A549 (cell line): Measurements from ENCODE around the gene TVP23A. TPM values are rescaled to one million over a fixed set of nuclear protein-coding genes. Genes with fewer than 3 reads are reported as not detected.

Source experiments
- ATAC-seq, 2 experiments: fragments of 200-7000 bp in 1 of 2; fragments of >200 bp in 1 of 2; cut with Nextera tagmentation in 1 of 2; cut with Tn5 transposase in 1 of 2; 3 replicates each; pipeline versions ENCODE4 v1.8.0 to v1.9.1; 2018 to 2020; ENCODE audit warnings: mild to moderate bottlenecking in 1 of 2, moderate library complexity in 1 of 2
- CTCF ChIA-PET: fragments of 300-600 bp; sonication (Branson Sonifier 250); formaldehyde crosslinking; extraction: SDS; loops from one replicate; lab custom pipeline; 2021; ENCODE audit warnings: antibody characterized with exemption, inconsistent platforms; lab: Yijun Ruan, JAX
- POLR2A ChIA-PET: fragments of 350-600 bp; formaldehyde crosslinking; extraction: SDS; loops from one replicate; lab custom pipeline; 2021; ENCODE audit warnings: antibody characterized with exemption, inconsistent platforms; lab: Yijun Ruan, JAX
- DNase-seq, 2 experiments: peaks; one replicate each; pipeline versions ENCODE4 v3.0.0 to v3.0.0-alpha.2; 2011 to 2016; ENCODE audit warnings: low read depth in 1 of 2, low spot score in 1 of 2
- FAIRE-seq: peaks from 2 replicates; lab custom pipeline; 2011; peaks lifted over from hg19 to GRCh38; lab: Jason Lieb, UNC
- H3K27ac ChIP-seq, 2 experiments: fragments of >200 bp; sonication (Bioruptor Twin); formaldehyde crosslinking; 3 replicates each; pipeline ENCODE4 v1.5.1; 2016 to 2017
- H3K4me1 ChIP-seq: fragments of >200 bp; sonication (Bioruptor Twin); formaldehyde crosslinking; 3 replicates; pipeline ENCODE4 v1.6.1; 2016
- H3K4me2 ChIP-seq: fragments of >200 bp; sonication (Bioruptor Twin); formaldehyde crosslinking; 3 replicates; pipeline ENCODE4 v1.6.1; 2016
- H3K4me3 ChIP-seq: fragments of >200 bp; sonication (Bioruptor Twin); formaldehyde crosslinking; 3 replicates; pipeline ENCODE4 v1.5.1; 2016
- H3K9me3 ChIP-seq: fragments of >200 bp; sonication (Bioruptor Twin); formaldehyde crosslinking; 3 replicates; pipeline ENCODE4 v1.6.1; 2016
- CEBPB ChIP-seq, 2 experiments: fragments of >200 bp in 1 of 2; sonication (Bioruptor Twin) in 1 of 2; formaldehyde crosslinking in 1 of 2; IDR thresholded peaks; 2 replicates each; pipeline ENCODE4 v1.6.1; 2012 to 2016
- CHD2 ChIP-seq: fragments of 150-350 bp; IDR thresholded peaks from 2 replicates; pipeline ENCODE4 v1.6.1; 2014; ENCODE audit warnings: low read length; ENCODE audit not compliant: partially characterized antibody
- EHMT2 ChIP-seq: fragments of 200-600 bp; sonication (generic); IDR thresholded peaks from 2 replicates; pipeline ENCODE4 v1.6.1; 2016; ENCODE audit warnings: antibody characterized with exemption, low read depth, mild to moderate bottlenecking, moderate library complexity
- EP300 ChIP-seq, 2 experiments: fragments of >200 bp; sonication (Bioruptor Twin); formaldehyde crosslinking; IDR thresholded peaks; 2 replicates in 1 of 2; 3 replicates in 1 of 2; pipeline ENCODE4 v1.6.1; 2016 to 2017
- FOSL2 ChIP-seq, 2 experiments: fragments of 450-650 bp in 1 of 2; fragments of >200 bp in 1 of 2; sonication (Bioruptor Twin) in 1 of 2; formaldehyde crosslinking; IDR thresholded peaks; 2 replicates each; pipeline versions ENCODE4 v1.5.0 to v1.6.1; 2016 to 2020; ENCODE audit warnings: mild to moderate bottlenecking in 1 of 2, moderate library complexity in 1 of 2
- GATA3 ChIP-seq: IDR thresholded peaks from 2 replicates; pipeline ENCODE4 v1.6.1; 2012; ENCODE audit warnings: borderline replicate concordance
- HDAC2 ChIP-seq: fragments of 200-600 bp; sonication (generic); IDR thresholded peaks from 2 replicates; pipeline ENCODE4 v1.6.1; 2016
- HOXA7 ChIP-seq: fragments of 250-450 bp; sonication (Bioruptor Pico); IDR thresholded peaks from 2 replicates; pipeline ENCODE4 v1.5.0; 2020; ENCODE audit warnings: mild to moderate bottlenecking, moderate library complexity
- HOXB5 ChIP-seq: fragments of 250-450 bp; sonication (Bioruptor Pico); IDR thresholded peaks from 2 replicates; pipeline ENCODE4 v1.5.0; 2020; ENCODE audit warnings: mild to moderate bottlenecking, moderate library complexity
- JUNB ChIP-seq: fragments of >200 bp; sonication (Bioruptor Twin); formaldehyde crosslinking; IDR thresholded peaks from 2 replicates; pipeline ENCODE4 v1.6.1; 2016
- KDM5A ChIP-seq: fragments of 200-600 bp; sonication (generic); IDR thresholded peaks from 2 replicates; pipeline ENCODE4 v1.6.1; 2016; ENCODE audit warnings: antibody characterized with exemption, mild to moderate bottlenecking
- MAFK ChIP-seq: fragments of 450-650 bp; IDR thresholded peaks from 2 replicates; pipeline ENCODE4 v1.6.1; 2014; ENCODE audit not compliant: partially characterized antibody
- MYC ChIP-seq: IDR thresholded peaks from 2 replicates; pipeline ENCODE4 v1.6.1; 2012; ENCODE audit warnings: mild to moderate bottlenecking, inconsistent platforms, low read length, improper control_type of control experiment, borderline replicate concordance
- NPAS2 ChIP-seq: fragments of 250-450 bp; sonication (Bioruptor Pico); IDR thresholded peaks from 2 replicates; pipeline ENCODE4 v1.8.0; 2022; ENCODE audit warnings: mild to moderate bottlenecking, moderate library complexity, borderline replicate concordance
- PHF8 ChIP-seq: fragments of 200-600 bp; sonication (generic); IDR thresholded peaks from 2 replicates; pipeline ENCODE4 v1.6.1; 2016; ENCODE audit warnings: low read depth, mild to moderate bottlenecking, antibody characterized with exemption, moderate library complexity, borderline replicate concordance
- RAD21 ChIP-seq, 2 experiments: fragments of >200 bp in 1 of 2; sonication (Bioruptor Twin) in 1 of 2; formaldehyde crosslinking in 1 of 2; IDR thresholded peaks in 1 of 2; conservative IDR thresholded peaks in 1 of 2; 2 replicates in 1 of 2; 3 replicates in 1 of 2; pipeline ENCODE4 v1.6.1; 2012 to 2018; ENCODE audit warnings: inconsistent platforms in 1 of 2
- RARB ChIP-seq: fragments of 250-450 bp; sonication (Bioruptor Pico); IDR thresholded peaks from 2 replicates; pipeline ENCODE4 v1.8.0; 2021; ENCODE audit warnings: mild to moderate bottlenecking, moderate library complexity
- SMC3 ChIP-seq: fragments of >200 bp; sonication (Bioruptor Twin); formaldehyde crosslinking; IDR thresholded peaks from 3 replicates; pipeline ENCODE4 v1.6.1; 2018; ENCODE audit warnings: inconsistent platforms
- TFCP2L1 ChIP-seq: fragments of 250-450 bp; sonication (Bioruptor Pico); IDR thresholded peaks from 2 replicates; pipeline ENCODE4 v1.5.0; 2021; ENCODE audit warnings: mild to moderate bottlenecking
- TP53 ChIP-seq: fragments of 250-450 bp; sonication (Bioruptor Pico); IDR thresholded peaks from 2 replicates; pipeline ENCODE4 v1.5.0; 2021; ENCODE audit warnings: mild to moderate bottlenecking, moderate library complexity
- ZC3H11A ChIP-seq: fragments of 450-650 bp; IDR thresholded peaks from 2 replicates; pipeline ENCODE4 v1.6.1; 2014; ENCODE audit warnings: antibody characterized with exemption, mild to moderate bottlenecking
- WGBS: methylation state at CpG from one replicate; pipeline ENCODE4 v1.1.6; 2017; ENCODE audit errors: missing lambda C conversion rate; 5-methylcytosine and 5-hydroxymethylcytosine counted together
- polyA plus RNA-seq, 4 experiments: library from polyadenylated mRNA; depleted of rRNA in 3 of 4; stranded (reverse); fragments of >200 nt; fragmentation: RNase III in 1 of 4; extraction: RNeasy Plus Mini Kit Qiagen cat#74134 plus additional on column Dnase treatment in 1 of 4; gene quantifications; 2 replicates in 3 of 4; 3 replicates in 1 of 4; pipeline ENCODE4 v1.2.3, GENCODE V29; 2011 to 2017
- TF ChIP-seq, protein P1 (sequence below): IDR thresholded peaks from 2 replicates; pipeline ENCODE4 v1.6.1; 2012; ENCODE audit warnings: low read depth, borderline replicate concordance
- TF ChIP-seq, protein P2 (sequence below): IDR thresholded peaks from 2 replicates; pipeline ENCODE4 v1.6.1; 2012
- TF ChIP-seq, protein P3 (sequence below): fragments of 450-650 bp; IDR thresholded peaks from 2 replicates; pipeline ENCODE4 v1.6.1; 2014; ENCODE audit warnings: antibody characterized with exemption
- TF ChIP-seq, protein P4 (sequence below): fragments of >200 bp; sonication (Bioruptor Twin); formaldehyde crosslinking; IDR thresholded peaks from 3 replicates; pipeline ENCODE4 v1.6.1; 2016
- TF ChIP-seq, protein P5 (sequence below): fragments of >200 bp; sonication (Bioruptor Twin); formaldehyde crosslinking; IDR thresholded peaks from 2 replicates; pipeline ENCODE4 v1.6.1; 2016

TVP23A gene
- polyA plus RNA-seq, 2 of the 4 experiments (the other 2 are of a cell fraction): 0.03 TPM; not detected in 1

DNA sequence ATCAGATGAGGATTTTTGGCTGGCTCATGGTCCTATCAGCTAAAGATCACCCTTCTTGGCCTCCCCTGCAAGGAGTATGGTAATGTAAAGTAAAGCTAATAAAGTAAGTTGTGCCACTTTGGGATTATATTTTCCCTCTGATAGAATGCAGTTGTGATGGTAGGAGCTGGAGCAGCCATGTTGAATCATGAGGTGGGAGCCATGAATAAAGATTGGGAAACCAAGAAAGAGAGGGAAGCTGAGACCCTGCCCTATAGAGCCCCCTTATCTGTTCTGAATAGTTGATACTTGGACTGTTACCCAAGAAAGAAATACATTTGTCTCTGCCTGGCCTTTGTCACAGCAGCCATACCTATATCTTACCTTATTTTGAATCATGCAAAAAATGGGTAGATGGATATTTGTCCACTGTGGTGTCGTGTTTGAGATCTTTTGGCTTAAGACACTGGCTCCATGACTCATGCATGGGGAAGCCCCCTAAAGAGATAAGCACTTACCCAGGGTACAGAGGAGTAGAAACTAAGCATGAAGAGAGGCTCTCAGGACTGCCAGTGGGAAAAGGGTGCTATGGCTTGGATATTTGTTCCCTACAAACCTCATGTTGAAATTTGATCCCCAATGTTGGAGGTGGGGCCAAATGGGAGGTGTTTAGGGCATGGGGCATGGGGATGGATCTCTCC is 17.7 kb upstream of the TVP23A start:
- POLR2A ChIA-PET: no interaction called here
- no peak overlapping the region for H3K4me2 ChIP-seq
- no peak overlapping the region for H3K4me3 ChIP-seq
- H3K9me3 ChIP-seq: no peaks in the 10 kb centered on the region
- TF ChIP-seq CEBPB (IDR thresholded peaks at IDR 0.05): no peak
- no peak for TF ChIP-seq TFCP2L1 (CRISPR knock-in tag)
- TF ChIP-seq PHF8: no peak
- TF ChIP-seq, protein P1, sequence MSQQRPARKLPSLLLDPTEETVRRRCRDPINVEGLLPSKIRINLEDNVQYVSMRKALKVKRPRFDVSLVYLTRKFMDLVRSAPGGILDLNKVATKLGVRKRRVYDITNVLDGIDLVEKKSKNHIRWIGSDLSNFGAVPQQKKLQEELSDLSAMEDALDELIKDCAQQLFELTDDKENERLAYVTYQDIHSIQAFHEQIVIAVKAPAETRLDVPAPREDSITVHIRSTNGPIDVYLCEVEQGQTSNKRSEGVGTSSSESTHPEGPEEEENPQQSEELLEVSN: no peak
- TF ChIP-seq HOXA7 (CRISPR knock-in tag): no peak
- TF ChIP-seq, protein P2, sequence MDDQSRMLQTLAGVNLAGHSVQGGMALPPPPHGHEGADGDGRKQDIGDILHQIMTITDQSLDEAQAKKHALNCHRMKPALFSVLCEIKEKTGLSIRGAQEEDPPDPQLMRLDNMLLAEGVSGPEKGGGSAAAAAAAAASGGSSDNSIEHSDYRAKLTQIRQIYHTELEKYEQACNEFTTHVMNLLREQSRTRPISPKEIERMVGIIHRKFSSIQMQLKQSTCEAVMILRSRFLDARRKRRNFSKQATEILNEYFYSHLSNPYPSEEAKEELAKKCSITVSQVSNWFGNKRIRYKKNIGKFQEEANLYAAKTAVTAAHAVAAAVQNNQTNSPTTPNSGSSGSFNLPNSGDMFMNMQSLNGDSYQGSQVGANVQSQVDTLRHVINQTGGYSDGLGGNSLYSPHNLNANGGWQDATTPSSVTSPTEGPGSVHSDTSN: no peak
- TF ChIP-seq TP53 (CRISPR knock-in tag): no peak
- TF ChIP-seq, protein P3, sequence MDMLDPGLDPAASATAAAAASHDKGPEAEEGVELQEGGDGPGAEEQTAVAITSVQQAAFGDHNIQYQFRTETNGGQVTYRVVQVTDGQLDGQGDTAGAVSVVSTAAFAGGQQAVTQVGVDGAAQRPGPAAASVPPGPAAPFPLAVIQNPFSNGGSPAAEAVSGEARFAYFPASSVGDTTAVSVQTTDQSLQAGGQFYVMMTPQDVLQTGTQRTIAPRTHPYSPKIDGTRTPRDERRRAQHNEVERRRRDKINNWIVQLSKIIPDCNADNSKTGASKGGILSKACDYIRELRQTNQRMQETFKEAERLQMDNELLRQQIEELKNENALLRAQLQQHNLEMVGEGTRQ: no peak
- TF ChIP-seq RARB (CRISPR knock-in tag): no peak
- no peak for TF ChIP-seq GATA3
- TF ChIP-seq NPAS2 (CRISPR knock-in tag): no peak
- TF ChIP-seq, protein P4, sequence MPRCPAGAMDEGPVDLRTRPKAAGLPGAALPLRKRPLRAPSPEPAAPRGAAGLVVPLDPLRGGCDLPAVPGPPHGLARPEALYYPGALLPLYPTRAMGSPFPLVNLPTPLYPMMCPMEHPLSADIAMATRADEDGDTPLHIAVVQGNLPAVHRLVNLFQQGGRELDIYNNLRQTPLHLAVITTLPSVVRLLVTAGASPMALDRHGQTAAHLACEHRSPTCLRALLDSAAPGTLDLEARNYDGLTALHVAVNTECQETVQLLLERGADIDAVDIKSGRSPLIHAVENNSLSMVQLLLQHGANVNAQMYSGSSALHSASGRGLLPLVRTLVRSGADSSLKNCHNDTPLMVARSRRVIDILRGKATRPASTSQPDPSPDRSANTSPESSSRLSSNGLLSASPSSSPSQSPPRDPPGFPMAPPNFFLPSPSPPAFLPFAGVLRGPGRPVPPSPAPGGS: no peak
- no peak for TF ChIP-seq ZC3H11A
- TF ChIP-seq RAD21 (conservative IDR thresholded peaks at IDR 0.05 in 1 of 2, IDR thresholded peaks at IDR 0.05 in 1 of 2): no peak
- TF ChIP-seq, protein P5, sequence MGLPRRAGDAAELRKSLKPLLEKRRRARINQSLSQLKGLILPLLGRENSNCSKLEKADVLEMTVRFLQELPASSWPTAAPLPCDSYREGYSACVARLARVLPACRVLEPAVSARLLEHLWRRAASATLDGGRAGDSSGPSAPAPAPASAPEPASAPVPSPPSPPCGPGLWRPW: no peak
- TF ChIP-seq MYC: no peak
- TF ChIP-seq JUNB: no peak
- TF ChIP-seq HOXB5: no peak
- TF ChIP-seq MAFK: no peak
- FAIRE-seq (no peak), DNase-seq (no peak), ATAC-seq (no peak)
- no peaks in the 10 kb centered on the region for H3K4me1 ChIP-seq
- WGBS: 0% methylated on average over 1 of the region's 1 CpG
- CTCF ChIA-PET: interaction anchor here (1.3 kb wide), 1 partner anchor 10 kb away, joined by 3 read pairs; no protein-coding TSS in a partner anchor
- H3K27ac ChIP-seq: no peak overlapping the region

DNA sequence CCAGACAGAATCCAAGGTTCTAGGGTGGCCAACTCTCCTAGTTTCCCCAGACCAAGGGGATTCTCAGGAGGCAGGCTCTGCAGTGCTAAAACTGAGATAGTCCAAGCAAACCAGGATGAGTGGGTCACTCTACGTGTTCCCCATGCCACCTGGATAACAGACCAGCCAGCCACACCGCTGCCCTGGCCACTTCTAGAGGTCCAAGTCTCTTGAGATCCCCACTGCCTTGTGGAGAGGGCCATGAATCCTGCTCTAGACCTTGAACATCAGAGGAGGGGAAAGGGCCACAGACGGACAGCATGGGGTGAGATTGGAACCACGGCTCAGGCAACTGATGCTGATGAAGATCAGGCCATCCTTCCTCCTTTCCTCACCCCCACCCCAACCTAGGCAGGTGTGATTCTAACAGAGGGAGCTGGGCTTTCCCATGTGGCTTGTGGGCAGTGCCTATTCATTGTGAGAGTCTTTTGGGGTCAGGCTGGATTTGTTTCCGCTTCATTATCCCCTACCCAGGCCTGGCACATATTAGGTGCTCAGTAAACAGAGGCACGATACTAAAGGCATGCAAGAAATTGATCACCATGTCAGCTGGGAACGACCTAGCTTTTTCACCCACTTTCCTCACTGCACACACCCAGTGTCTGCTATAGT is 16.8 kb upstream of the TVP23A start:
- DNase-seq (no peak), FAIRE-seq (no peak), ATAC-seq (no peak)
- WGBS: 8% methylated on average over 7 of the region's 7 CpGs
- CTCF ChIA-PET: interaction anchor here (1.3 kb wide), 1 partner anchor 9 kb away, joined by 3 read pairs; no protein-coding TSS in a partner anchor
- no peaks in the 10 kb centered on the region for H3K9me3 ChIP-seq
- H3K4me2 ChIP-seq: no peak overlapping the region
- H3K4me3 ChIP-seq: no peak overlapping the region
- POLR2A ChIA-PET: no interaction called here
- TF ChIP-seq ZC3H11A (no peak), CHD2 (no peak), KDM5A (no peak), FOSL2 (IDR thresholded peaks at IDR 0.05) (no peak), FOSL2 (CRISPR knock-in tag; IDR thresholded peaks at IDR 0.05) (no peak), EHMT2 (no peak), EP300 (IDR thresholded peaks at IDR 0.05) (no peak), HDAC2 (no peak), PHF8 (no peak), HOXA7 (CRISPR knock-in tag) (no peak), SMC3 (no peak)
- H3K4me1 ChIP-seq: no peaks in the 10 kb centered on the region
- H3K27ac ChIP-seq: no peak overlapping the region
